HPDE6-E6E7 (cell line): ENCODE data around the gene CARMIL1.

Experiments used
- DNase-seq: peaks from one replicate; pipeline ENCODE4 v3.0.0; 2011; ENCODE audit warnings: missing footprints; ENCODE audit errors: extremely low spot score

CARMIL1 gene

DNA sequence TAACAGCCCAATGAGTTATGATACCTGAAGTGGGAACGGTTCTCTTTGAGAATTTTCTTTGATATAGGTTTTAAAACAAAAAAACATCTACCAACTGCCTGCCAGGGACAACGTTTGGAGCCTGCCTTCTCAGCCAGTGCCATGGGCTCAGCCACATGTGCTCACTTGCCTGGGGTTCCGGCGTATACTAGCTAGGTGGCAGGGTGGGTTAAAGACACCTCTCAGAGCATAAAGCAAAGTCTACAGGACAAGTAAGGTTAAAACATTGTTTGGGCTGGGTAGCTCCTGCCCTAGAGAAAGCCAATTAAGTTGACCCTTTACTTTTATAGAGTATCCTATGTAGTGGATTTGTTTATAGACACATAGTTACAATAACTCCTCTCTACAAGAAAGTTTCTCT, 334.9 kb downstream of the CARMIL1 start:
- no peak for DNase-seq

DNA sequence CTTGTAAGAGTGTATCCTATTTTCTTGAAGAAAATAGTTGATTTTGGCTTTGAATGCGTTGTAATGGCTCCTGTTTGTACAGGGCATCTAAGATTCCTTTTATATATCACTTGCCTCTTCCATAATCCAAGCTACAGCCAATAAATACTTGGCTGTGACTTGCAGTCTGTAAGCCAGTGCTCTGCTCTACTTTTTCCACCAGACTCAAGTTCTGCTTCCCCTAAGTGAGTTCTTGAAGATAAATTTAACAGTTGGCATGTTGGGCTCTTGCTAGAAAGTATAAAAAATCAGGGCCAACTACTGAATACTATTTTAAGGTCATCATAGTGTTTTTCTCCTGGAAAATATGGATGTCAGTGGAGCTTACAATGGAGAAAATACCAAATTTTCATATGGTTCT, 336.3 kb downstream of the CARMIL1 start:
- no peak for DNase-seq

DNA sequence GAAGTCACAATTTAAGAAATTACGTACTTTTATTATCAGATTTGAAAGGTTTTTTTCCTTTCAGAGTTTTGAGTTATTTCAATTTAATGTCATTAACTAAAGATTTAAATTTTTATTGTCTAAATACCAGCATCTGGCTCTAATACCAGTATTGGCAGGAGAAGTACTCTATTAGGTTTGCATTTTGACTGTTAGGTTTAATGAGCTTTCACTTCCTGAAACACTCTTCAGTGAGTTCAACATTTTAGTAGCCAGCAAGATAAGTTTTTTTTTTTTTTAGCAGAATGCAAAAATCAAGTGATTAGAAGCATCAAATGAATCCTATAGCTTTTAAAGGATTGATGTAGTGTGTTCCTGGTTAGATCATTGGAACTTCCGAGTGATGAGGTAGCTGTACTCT, 338.8 kb downstream of the CARMIL1 start:
- no peak for DNase-seq

DNA sequence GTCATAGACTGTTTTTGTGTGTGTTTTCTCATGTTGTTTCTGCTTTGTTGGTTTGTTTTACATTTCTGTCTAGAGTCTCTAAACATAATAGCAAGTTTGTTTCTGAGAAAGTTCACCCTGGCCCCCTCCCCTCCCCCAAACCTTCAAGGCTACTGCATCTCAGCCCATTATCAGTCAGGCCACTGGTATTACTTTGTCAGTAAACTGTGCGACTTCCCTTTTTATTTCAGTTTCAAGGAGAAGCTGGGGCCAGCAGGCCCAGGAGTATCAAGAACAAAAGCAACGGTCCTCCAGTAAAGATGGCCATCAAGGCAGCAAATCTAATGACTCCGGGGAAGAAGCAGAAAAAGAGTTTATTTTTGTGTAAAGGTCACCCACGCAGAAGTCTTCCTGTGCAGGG, 340.0 kb downstream of the CARMIL1 start:
- no peak for DNase-seq

DNA sequence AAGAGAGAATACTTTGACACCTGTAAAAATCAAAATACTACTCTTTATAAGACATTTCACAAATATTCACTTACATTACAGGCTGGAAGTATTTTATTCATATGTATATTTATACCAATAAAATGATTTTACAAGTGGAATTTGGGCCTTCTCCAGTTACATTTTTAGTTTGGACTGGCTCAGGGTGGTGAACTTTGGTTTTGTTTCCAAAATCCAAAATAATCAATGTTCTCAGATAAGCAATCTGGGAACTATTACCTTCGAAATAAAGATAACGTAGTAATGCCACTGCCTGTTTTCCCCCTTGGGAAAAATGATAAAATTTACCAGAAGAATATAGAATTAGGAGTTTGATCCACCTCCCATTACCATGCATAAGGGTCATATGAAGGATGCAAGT, 341.2 kb downstream of the CARMIL1 start:
- DNase-seq = no peak

DNA sequence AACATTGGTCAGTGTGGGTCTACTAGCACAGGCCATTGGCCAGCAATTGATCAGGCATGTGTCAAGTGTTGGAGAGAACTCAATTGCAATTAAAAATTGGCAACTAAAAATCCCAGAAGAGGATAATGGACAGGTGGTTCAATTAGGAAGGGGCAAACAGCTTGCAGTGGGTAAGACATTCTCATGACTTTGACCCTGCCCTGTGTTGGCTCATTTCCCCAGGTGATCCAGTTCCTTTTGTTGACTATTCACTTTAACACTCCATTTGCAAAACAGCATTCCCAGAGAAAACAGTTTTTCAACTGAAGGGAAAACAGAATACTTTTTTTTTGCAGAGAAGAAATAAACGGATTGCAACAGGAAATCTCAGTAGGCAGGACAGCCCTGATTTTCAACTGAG, 343.9 kb downstream of the CARMIL1 start:
- no peak for DNase-seq

DNA sequence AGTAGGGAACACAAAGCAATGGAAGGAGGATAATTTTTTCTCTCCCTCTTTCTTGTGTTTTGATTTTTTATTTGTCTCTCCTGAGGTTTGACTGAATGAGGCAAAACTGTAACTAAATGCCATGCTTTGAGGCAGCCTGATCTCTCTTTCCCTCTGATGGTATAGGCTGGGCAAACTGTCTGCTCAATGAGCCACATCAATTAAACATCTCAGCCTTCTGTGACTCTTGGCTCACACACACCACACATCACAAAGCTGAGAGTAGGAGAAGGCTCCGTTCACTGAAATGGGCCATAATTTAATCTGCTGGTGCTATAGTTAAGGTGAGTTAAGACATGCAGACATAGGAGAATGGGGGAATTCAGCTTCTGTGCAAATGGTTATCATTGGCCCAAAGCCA, 344.7 kb downstream of the CARMIL1 start:
- DNase-seq = no peak

DNA sequence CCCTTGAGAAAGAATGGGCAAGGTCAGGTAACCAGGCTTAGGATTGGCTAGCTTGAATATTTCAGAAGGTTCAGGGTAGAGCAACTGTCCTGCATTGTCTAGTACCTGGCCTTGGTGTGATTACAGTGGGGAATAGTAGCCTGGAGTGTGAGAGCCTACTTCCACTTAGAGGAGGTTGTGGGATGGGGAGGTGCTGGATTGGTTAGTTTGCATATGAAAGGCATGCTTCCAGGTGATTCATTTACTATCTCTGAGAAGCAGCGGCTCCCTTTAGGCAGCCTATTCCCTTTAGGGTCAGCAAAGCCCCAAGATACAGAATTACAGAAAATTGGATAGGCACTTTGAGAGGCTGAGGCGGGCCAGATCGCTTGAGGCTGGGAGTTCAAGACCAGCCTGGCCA, 347.8 kb downstream of the CARMIL1 start:
- no peak for DNase-seq

DNA sequence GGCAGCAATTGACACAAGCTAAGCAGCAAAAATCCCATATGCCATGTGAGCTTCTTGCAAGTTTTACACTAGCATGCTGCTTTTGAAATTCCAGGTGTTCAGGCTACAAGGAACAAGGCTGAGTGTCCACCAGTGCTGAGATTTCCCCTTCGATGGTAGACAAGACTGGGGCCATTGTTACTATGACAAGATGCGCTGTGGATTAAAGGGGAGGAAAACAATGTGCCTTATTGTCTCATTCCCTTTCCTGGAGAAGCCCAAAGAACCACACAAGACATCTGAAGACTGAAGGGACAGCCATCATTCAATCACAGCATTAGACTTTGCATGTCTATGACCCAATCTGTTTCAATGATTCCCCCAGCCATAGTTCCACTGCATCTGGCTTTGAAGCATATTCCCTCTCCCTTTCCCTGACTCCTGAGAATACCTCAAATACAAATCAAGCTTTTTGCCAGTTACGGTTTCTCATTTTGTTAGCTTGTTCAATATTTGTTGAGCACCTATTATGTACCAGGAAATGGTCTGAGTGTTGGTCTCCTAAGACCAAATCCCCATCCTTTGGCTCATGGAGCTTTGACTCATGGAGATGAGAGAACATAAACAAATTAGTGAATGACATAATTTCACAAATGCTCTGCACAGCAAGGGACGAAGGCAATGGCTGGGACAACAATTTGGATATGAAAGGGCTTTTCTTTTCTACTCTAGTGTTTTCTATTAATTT, 349.5 kb downstream of the CARMIL1 start:
- DNase-seq = no peak

DNA sequence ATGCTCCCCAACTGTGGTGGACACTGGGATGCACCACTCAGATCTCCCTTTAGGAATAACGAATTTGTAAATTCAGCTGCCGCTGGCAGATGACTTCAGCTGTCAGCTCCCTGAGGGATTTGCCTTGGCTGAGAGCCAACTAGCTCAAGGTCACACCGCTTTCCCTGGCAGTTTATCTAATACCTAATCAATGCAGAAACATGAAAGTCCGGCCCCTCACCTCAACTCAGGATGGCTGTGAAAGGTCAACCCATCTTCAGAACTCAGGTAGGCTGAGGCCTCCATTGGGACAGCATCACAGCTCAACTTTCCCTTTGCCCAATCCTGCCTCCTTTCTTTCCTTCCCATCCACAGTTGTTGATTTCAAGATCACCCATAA, 350.0 kb downstream of the CARMIL1 start:
- DNase-seq = no peak

DNA sequence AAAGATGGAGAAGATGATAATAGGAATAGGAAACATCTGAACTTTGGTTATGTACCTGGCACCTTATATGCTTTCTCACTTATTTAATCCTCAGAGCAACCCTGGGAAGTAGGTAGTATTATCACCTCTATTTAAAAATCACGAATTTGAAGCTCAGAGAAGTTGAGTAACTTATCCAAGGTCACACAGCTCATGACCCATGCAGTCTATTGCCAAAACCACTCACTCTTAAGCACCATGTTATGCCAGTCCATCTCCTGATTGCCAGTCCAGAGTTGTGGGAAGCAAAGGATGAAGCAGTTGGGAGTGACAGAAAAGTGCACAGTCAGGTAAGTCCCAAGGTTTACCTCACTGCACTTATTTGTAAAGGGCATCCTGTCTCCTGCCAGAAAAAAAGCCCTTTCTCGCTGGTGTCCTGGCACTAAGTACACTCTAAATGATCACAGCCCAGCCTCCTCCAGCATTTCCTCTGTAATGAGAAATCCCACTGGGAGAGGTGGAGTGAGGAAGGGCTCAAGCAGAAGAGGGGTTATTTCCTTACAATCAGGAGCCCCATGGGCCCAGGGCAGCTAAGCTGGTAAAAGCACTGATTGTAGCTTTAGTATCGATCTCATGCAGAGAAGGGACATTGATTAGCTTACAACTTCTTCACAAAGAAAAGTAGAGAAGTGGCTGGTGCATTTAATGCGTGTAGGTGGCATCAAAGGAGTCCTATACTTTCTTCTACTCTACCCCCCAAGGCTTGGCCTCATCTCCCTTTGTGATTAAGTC, 351.5 kb downstream of the CARMIL1 start:
- no peak for DNase-seq

DNA sequence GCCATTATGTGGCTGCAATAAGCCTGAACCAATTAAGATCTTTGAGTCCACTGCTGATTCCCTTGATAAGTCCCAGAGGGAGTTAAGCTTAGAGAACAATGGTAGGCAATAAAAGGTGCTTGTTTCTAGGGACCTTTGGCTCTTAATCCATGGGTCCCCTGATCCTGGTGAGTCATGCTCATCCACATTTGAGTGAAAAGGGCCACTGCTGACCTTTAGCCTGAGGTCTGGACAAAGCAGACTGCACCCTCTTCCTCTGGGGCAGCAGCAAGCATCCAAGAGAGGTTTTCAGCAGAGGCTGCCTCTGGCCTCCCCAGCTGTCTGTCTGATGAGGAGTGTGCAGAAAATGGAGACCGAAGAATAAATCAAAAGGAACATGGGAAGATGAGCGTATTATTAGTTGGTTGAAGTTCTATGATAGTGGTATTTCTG, 356.7 kb downstream of the CARMIL1 start:
- DNase-seq = no peak

DNA sequence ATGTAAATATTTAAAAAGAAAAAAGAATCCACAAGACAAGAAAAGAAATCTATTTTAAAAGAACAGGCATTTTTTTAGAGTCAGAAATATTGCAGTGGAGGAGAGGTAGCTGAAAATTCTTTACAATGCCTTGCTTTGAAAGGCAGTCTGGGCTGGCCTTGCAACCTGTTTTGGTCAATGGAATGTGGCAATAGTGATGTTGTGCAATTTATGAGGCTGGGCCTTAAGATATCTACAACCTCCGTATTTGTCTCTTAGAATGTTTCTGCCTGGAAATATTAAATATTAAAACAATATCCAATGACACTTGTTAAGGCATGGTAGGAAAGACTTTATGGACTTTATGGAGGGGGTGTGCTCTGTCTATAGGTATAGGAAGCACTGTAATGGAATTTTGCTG, 358.0 kb downstream of the CARMIL1 start:
- no peak for DNase-seq

DNA sequence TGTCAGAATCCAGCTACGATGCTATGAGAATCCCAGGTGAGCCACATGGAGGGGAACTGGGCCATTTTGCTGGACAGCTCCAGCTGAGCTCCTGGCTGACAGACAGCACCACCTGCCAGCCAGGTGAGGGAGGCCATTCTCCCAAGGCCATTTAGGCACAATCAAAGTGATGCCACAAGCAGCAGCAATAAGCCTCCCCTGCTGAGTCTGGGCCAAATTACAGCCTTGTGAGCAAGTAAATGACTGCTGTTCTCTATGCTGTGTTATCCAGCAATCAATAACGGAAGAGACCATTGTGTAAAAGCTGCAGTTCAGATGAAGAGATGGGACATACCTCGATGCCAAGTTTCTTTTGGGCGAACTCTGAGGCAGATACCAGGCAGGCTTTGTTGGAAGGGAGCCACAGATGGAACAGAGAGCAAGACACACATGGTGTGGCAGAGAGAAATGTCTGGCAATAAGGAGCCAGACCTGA, 358.8 kb downstream of the CARMIL1 start:
- peak; percentile 27 for DNase-seq

DNA sequence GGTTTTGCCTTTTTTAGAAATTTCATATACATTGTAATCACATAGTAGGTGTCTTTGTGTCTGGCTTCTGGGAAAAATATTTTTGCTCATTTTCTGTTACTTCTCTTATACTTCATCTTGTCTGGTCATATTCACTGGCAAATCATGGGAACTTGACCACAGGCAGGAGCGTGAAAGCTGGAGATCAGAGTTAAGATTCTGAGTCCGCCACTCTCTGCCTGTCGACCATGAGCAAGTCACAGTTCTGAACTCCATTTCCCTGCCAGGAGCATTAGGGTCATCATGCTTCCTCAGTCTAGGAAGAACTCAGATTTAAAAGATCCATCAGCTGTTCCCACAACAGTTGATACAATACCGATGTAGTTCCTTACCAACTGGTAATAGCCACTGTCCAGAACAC, 360.5 kb downstream of the CARMIL1 start:
- DNase-seq = no peak

DNA sequence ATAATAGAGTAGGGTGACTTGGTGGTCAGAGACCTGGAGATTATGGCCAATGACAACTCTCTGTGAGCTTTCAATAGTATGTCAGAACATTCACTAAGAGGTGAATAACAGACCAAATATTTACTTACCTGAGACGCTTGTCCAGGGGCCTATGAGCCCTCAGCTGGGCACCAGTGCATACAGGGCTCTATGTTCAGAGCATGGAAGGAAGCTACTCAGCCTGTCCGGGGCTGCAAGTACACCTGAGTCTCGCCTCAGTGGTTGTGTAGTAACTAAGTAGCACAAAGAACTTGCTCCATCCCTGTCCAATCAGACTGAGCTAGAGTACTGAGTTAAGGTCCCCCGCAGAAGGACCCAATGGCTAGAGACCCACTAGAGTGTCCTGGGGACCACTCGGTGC, 361.3 kb downstream of the CARMIL1 start:
- no peak for DNase-seq

DNA sequence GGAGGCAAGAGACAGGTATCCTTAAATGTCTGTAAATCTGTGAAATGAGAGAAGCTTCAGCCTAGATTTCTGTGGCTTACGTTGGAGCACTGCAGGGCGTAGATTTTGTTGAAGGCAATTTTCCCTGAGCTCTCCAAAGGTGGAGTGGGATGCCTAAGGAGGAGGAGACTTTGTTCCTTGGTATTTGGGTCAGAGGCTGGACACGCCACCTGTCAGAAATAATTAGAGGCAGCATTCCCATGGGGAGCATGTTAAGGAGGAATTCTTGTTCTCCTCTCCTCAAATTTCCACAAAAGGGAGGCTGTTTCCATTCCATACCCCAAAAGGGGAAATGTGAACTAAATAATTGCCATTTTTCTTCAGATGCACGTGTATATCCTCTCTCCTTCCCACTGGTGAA, 361.7 kb downstream of the CARMIL1 start:
- DNase-seq = no peak

DNA sequence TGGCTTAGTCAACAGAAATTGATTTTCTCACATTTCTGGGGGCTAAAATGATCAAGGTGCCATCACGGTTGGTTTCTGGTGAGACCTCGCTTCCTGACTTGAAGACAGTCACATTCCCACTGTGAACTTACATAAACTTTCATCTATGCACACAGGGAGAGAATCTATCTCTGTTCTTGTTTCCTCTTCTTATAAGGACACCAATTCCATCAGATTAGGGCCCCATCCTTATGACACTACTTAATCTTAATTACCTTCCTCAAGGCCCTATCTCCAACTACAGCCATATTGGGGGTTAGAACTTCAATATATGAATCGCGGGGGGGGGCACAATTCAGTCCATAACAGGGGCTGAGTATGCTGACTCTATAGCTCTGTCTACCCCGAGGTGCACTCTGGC, 362.2 kb downstream of the CARMIL1 start:
- DNase-seq = no peak

DNA sequence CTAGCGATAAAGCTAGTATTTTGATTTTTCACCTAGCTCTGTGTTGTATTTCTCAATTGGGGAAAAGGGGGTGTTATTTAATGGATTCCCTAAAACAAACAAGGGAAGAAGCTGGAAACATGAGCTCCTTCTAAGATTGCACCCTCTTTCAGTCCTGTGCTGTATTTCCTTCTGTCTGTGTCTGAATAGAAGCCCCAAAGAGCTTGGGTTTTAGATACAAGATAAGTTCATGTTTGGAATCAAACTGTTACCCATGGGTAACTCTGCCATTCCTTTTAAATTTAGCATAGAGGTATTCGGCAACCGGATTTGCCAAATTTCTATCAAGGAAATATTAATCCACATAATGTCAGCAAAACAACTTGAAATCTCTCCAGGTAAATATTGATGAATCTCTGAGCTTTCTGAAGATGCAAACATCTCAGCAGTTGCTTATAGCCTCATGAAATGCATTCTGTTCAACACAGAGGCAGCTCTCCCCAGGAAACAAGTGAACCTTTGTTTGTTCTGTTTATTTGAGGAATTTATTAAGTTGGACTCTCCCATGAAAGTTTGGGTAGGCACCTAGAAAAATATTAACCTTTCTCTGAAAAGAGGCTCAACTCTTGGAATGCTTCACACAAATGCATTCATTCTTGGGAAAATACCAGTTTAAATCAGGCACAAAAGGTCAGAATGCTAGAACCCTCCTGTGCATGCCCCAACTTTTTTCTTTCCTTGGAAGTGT, 362.9 kb downstream of the CARMIL1 start:
- no peak for DNase-seq

DNA sequence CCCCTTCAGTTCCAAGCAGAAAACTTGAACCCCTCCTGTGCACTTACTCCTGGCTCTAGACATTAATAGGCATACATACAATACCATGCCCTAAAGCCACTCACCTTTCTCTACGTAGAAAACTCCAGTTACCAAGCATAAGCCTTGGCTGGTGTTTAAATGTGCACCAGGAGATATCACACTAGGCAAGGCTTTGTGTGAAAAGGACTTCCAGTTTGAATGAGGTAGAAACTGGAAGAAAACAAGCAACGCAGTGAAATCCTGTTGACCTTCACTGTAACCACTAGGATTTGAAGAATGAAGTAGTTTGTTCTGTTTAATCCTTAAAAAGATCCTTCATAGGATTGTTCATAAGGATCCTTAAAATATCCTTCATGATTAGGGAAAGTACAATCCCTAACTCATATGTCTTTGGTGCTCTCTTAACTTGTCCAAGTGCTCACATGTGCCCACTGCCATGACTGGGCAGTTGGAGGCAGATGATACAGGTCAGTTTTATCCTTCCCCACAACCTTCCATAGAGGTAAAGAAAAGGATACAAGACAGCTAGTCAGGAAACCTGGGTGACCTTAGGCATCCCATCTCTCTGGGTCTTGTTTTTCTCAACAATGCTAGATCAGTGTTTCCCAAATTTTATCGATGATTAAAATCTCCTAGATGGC, 363.6 kb downstream of the CARMIL1 start:
- DNase-seq = no peak

DNA sequence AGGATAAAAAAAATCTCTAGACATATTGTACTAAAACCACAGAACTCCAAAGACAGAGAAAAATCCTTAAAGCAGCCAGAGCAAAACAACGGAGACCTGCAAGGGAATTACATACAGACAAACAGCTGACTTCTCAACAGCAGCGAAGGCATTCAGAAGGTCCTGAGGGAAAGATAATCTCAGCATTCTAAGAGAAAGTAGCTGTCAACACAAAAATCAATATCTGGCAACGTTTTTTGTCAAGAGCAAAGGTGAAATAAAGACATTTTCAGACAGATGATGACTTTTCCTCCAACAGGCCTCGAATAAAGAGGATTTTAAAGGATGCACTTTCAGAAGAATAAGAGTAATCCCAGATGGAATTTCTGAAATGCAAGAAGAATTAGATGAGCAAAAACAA, 366.7 kb downstream of the CARMIL1 start:
- DNase-seq = no peak

DNA sequence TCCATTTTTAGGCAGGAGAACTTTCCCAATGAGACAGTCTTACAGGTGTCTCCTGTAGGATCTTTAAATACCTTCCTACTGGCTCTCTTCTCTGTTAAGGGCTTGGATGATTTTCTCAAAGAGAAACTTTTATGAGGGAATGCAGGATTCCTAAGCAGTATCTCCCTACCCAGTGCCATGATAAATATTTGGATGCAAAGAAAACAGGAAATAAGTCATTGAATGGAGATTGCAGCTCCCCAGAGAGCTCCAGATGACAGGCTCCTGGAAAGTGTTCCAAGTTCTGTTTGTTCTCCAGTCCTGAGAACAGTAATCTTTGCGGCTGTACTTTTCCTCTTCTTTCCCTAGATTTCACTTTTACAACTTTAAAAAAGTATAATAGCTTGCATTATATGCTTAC, 370.4 kb downstream of the CARMIL1 start:
- no peak for DNase-seq
